ENCODE results near the gene AKAIN1. TPM values are rescaled to one million over a fixed set of nuclear protein-coding genes. Genes with fewer than 3 reads are reported as not detected.

Gene AKAIN1
- total and polyA plus RNA-seq, 2 experiments from 2014 or later: not detected

- TF ChIP-seq CREB1 (CRISPR knock-in tag; IDR thresholded peaks at IDR 0.05; ENCODE audit: low read depth): no peak
- no peak for TF ChIP-seq EZH2 (IDR thresholded peaks at IDR 0.05; ENCODE audit: low read depth, unreplicated experiment)
- no peak for TF ChIP-seq ZNF462 (CRISPR knock-in tag; IDR thresholded peaks at IDR 0.05)
- Histone ChIP-seq H3K36me3 (ENCODE audit: insufficient read depth) (no peaks in the 10 kb centered on the region), H3K4me1 (ENCODE audit: insufficient read depth) (0 out of 2 replicates have a peak, but pooled peaks cover 3% of the 10 kb centered on the region), H3K27me3 (ENCODE audit: insufficient read depth) (no peaks in the 10 kb centered on the region), H3K4me3 (no peak overlapping the region), H4K20me1 (replicated peaks; ENCODE audit: insufficient read depth) (no peaks in the 10 kb centered on the region), H2AFZ (peak overlapping the region; percentile 70; the same call in 1 of the 2 replicates), H3K79me2 (replicated peaks; ENCODE audit: insufficient read depth) (no peaks in the 10 kb centered on the region), H3K27ac (ENCODE audit: low read depth) (no peak overlapping the region), H3K4me2 (no peak overlapping the region), H3K9me2 (ENCODE audit: insufficient read depth) (no peaks in the 10 kb centered on the region), H3F3A (replicated peaks; ENCODE audit: low read depth) (no peaks in the 10 kb centered on the region)
- Mint-ChIP-seq H3K9me3 (no peaks in the 10 kb centered on the region), H3K4me3 (no peak overlapping the region), H3K27ac (no peak overlapping the region), H3K27me3 (ENCODE audit: insufficient read depth, low read depth, poor library complexity) (peaks cover 3% of the 10 kb centered on the region), H3K4me1 (peaks cover 7% of the 10 kb centered on the region; the same call in 2 of the 3 replicates), H3K36me3 (ENCODE audit: low read depth) (no peaks in the 10 kb centered on the region)
- ATAC-seq (no peak), DNase-seq (ENCODE audit: low spot score) (no peak)
Observed at GRCh38 chr18:5162111-5162510, 34.9 kb downstream of the AKAIN1 start.

- Mint-ChIP-seq H3K9me3 (no peaks in the 10 kb centered on the region), H3K4me1 (peaks cover 15% of the 10 kb centered on the region), H3K27ac (no peak overlapping the region), H3K36me3 (ENCODE audit: low read depth) (no peaks in the 10 kb centered on the region), H3K4me3 (no peak overlapping the region), H3K27me3 (ENCODE audit: insufficient read depth, low read depth, poor library complexity) (peaks cover 5% of the 10 kb centered on the region)
- DNase-seq (ENCODE audit: low spot score): no peak
- 0 out of 2 replicates have a peak, but pooled peaks cover 3% of the 10 kb centered on the region for H3K4me1 ChIP-seq (ENCODE audit: insufficient read depth)
- H3K4me2 ChIP-seq: no peak overlapping the region
- no peak for ATAC-seq
- H2AFZ ChIP-seq: no peak overlapping the region
- no peaks in the 10 kb centered on the region for H4K20me1 ChIP-seq (replicated peaks; ENCODE audit: insufficient read depth)
- 0 out of 2 replicates have a peak, but pooled peaks cover 3% of the 10 kb centered on the region for H3K9me2 ChIP-seq (ENCODE audit: insufficient read depth)
- H3K79me2 ChIP-seq (replicated peaks; ENCODE audit: insufficient read depth): no peaks in the 10 kb centered on the region
- no peak for TF ChIP-seq ZNF114 (CRISPR knock-in tag; IDR thresholded peaks at IDR 0.05)
- H3K27ac ChIP-seq (ENCODE audit: low read depth): no peak overlapping the region
- no peaks in the 10 kb centered on the region for H3F3A ChIP-seq (replicated peaks; ENCODE audit: low read depth)
- no peaks in the 10 kb centered on the region for H3K36me3 ChIP-seq (ENCODE audit: insufficient read depth)
- H3K4me3 ChIP-seq: no peak overlapping the region
- H3K27me3 ChIP-seq (ENCODE audit: insufficient read depth): no peaks in the 10 kb centered on the region
Observed at GRCh38 chr18:5159080-5159479, 38.0 kb downstream of the AKAIN1 start.

Data from GM23338 (cell line).